Measurements from ENCODE around the gene MBD5.

MBD5 gene

DNA sequence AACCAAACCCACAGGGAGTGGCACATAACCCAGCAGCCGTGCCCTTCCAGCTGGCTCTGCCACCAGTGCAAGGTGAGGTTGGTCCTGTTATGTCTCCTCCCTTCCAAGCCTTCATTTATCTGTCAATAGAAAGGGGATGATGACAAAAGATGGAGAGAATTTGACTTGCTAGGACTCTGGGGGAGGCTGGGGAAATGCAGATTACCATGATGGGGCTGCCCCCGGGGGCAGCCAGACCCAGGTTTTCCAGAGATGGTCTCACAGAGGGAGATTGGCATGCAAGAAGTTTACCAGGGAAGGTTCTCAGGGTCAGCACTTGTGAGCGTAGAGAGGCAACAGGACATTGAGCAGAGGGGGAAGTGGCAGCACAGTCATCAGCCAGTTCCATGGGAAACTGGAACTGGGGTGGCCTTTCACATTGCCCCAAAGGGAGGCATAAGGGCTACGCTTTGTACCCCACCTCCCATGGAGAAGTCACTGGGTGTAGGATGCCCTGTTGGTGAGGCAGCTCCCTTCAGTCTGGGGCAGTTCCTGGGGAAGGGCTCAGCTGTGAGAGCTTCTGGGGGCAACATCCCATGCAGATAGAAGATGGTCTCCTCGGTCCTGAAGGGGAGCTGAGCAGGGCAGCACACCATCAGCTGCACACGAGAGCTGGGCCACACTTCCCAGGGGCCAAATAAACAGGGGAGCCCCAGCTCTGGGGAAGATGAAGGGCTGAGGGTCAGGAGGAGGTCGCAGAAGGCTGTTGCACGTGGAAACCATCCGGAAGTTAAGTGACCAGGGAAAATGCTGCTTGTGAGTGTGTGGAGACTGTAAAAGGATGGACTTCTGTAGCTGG is 505.8 kb downstream of the MBD5 start:
- Histone ChIP-seq H3K27ac (ENCODE audit: low read length) (no peak overlapping the region), H3K27me3 (ENCODE audit: control insufficient read depth, insufficient read depth, low read length) (no peaks in the 10 kb centered on the region), H3K9me3 (ENCODE audit: control insufficient read depth, low read depth, low read length) (no peaks in the 10 kb centered on the region), H3K36me3 (ENCODE audit: control insufficient read depth, low read depth, low read length) (no peaks in the 10 kb centered on the region), H3K4me1 (ENCODE audit: control insufficient read depth, low read depth, low read length) (peaks cover 8% of the 10 kb centered on the region), H3K9ac (ENCODE audit: low read length) (no peak overlapping the region), H3K4me3 (ENCODE audit: low read length) (no peak overlapping the region)

DNA sequence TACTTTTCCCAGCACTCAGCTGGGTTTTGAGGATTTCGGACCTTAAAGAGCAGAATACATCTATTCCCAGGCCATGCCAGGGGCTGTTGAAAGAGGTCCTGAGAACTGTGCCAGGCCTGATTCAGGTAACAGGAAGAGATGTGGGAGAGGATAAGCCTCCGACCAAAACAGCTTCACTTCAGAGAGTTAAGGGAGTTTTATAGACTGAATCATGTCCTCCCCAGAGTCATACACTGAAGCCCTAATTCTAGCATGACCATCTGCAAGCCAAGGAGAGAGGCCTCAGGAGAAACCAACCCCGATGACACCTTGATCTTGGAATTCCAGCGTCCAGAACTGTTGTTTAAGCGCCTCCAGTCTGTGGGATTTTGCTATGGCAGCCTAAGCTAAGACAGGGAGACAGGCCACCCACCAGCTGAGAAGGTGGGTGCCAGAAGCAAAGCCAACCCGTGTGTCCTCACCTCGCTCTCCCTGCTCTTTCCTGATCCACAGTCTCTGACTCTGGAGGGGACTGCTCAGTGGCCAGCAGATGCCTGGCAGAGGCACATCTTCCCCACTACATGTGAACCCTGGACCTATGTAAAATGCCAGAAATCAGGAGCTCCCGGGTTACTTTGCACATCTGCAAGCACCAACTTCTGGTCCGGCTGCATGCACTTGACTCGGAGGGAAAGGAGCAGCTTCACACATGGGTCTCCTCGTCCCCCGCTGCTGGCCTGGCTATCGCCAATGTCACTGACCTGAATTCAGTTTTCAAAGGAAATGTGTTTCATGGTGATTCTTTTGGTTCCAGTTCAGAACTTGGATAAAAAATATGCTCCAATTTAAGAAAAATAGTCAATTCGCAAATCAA is 506.8 kb downstream of the MBD5 start:
- Histone ChIP-seq H3K9ac (ENCODE audit: low read length) (no peak overlapping the region), H3K4me1 (ENCODE audit: control insufficient read depth, low read depth, low read length) (peaks cover 8% of the 10 kb centered on the region), H3K9me3 (ENCODE audit: control insufficient read depth, low read depth, low read length) (no peaks in the 10 kb centered on the region), H3K4me3 (ENCODE audit: low read length) (no peak overlapping the region), H3K36me3 (ENCODE audit: control insufficient read depth, low read depth, low read length) (no peaks in the 10 kb centered on the region), H3K27me3 (ENCODE audit: control insufficient read depth, insufficient read depth, low read length) (no peaks in the 10 kb centered on the region), H3K27ac (ENCODE audit: low read length) (no peak overlapping the region)

DNA sequence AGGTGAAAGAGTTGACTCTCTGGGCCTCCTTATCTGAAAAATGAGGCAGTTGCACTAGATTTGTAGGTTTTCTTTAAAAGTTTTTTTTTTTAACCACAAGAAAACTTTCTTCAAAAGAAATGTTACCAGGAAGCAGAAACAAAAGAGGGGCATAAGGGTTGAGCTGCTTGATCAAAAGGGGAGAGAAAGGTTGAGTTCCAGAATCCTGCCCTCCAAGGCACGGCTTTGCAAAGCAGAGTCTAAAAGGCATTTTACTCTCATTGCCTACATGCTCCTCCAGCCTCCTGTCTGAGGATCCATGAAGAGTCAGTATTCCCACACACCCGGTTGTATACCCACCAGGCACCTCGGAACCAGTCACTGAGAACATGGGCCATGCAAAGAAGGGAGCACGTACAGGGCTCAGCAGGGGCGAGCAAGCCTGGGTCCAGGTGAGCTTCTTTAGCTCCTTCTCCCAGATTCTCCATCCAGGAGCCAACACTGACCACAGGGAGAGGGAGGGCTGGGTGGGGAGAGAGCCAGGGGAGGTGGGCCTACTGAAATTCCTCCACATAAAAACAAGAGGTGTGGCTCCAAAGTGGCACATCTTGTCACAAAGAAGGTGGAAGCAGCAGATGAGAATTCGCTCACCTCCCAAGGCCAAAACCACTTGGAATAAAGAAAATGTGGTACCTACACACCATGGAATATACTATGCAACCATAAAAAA is 507.6 kb downstream of the MBD5 start:
- no peak overlapping the region for H3K9ac ChIP-seq (ENCODE audit: low read length)
- H3K27ac ChIP-seq (ENCODE audit: low read length) = no peak overlapping the region
- H3K9me3 ChIP-seq (ENCODE audit: control insufficient read depth, low read depth, low read length) = no peaks in the 10 kb centered on the region
- peaks cover 1% of the 10 kb centered on the region for H3K4me1 ChIP-seq (ENCODE audit: control insufficient read depth, low read depth, low read length)
- H3K27me3 ChIP-seq (ENCODE audit: control insufficient read depth, insufficient read depth, low read length) = no peaks in the 10 kb centered on the region
- no peaks in the 10 kb centered on the region for H3K36me3 ChIP-seq (ENCODE audit: control insufficient read depth, low read depth, low read length)
- no peak overlapping the region for H3K4me3 ChIP-seq (ENCODE audit: low read length)

DNA sequence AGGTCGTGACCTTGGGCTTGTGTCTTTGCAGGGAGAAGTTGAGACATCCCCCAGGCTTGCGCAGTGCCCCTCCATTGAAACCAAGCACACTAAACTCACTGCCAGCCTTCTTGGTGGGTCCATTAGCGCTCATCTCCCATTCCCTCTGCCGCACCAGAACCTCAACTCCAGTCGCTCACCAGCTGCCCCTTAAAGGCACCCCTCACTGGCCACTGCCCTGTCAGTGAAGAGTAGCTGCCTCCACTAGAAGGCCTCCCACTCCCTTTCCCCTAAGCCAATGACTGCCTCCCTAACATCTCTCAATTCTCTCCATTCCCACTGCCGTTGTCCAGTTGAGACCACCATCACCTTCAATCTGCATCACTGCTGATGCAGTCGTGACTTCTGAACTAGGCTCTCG is 508.9 kb downstream of the MBD5 start:
- Histone ChIP-seq H3K27ac (ENCODE audit: low read length) (no peak overlapping the region), H3K36me3 (ENCODE audit: control insufficient read depth, low read depth, low read length) (no peaks in the 10 kb centered on the region), H3K4me1 (ENCODE audit: control insufficient read depth, low read depth, low read length) (no peaks in the 10 kb centered on the region), H3K27me3 (ENCODE audit: control insufficient read depth, insufficient read depth, low read length) (no peaks in the 10 kb centered on the region), H3K4me3 (ENCODE audit: low read length) (no peak overlapping the region), H3K9me3 (ENCODE audit: control insufficient read depth, low read depth, low read length) (no peaks in the 10 kb centered on the region), H3K9ac (ENCODE audit: low read length) (no peak overlapping the region)

DNA sequence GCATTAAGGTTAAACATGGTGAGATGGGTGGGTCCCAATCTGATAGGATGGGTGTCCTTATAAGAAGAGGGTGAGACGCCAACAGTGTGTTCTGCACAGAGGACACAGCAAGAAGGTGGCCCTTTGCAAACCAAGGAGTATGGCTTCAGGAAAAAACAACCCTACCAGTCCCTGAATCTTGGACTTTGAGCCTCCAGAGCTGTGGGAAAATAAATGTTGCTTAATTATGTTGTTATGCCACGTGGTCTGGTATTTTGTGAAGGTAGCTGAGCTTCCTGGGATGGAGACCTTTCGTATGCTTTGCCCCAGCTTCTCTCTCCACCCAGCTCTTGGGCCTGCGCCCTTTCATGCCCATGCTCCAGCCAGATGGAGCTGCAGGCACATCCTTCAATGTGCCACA is 509.5 kb downstream of the MBD5 start:
- H3K9me3 ChIP-seq (ENCODE audit: control insufficient read depth, low read depth, low read length) = no peaks in the 10 kb centered on the region
- H3K36me3 ChIP-seq (ENCODE audit: control insufficient read depth, low read depth, low read length) = no peaks in the 10 kb centered on the region
- no peaks in the 10 kb centered on the region for H3K4me1 ChIP-seq (ENCODE audit: control insufficient read depth, low read depth, low read length)

DNA sequence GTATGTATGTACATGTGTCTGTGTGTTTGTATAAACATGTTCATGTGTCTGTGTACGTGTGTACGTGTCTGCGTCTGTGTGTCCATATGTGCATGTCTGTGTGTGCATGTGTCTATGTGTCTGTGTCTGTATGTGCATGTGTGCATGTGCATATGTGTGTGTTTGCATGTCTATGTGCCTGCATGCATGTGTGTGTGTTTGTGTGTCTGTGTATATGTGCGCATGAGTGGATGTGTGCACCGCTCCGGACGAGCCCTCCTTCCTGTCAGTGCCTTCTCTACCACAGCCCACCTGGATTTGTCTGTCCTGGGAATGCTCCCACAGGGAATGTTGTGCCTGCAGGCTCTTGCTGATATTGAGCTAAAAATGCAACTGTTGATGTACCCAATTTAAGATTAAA is 510.3 kb downstream of the MBD5 start:
- no peaks in the 10 kb centered on the region for H3K9me3 ChIP-seq (ENCODE audit: control insufficient read depth, low read depth, low read length)
- no peaks in the 10 kb centered on the region for H3K4me1 ChIP-seq (ENCODE audit: control insufficient read depth, low read depth, low read length)
- no peak overlapping the region for H3K4me3 ChIP-seq (ENCODE audit: low read length)
- no peaks in the 10 kb centered on the region for H3K27me3 ChIP-seq (ENCODE audit: control insufficient read depth, insufficient read depth, low read length)
- no peak overlapping the region for H3K9ac ChIP-seq (ENCODE audit: low read length)
- no peaks in the 10 kb centered on the region for H3K36me3 ChIP-seq (ENCODE audit: control insufficient read depth, low read depth, low read length)
- no peak overlapping the region for H3K27ac ChIP-seq (ENCODE audit: low read length)

More for the DNA sequence above, 509.5 kb downstream of the MBD5 start:
- Histone ChIP-seq H3K27ac (ENCODE audit: low read length) (no peak overlapping the region), H3K4me3 (ENCODE audit: low read length) (no peak overlapping the region), H3K27me3 (ENCODE audit: control insufficient read depth, insufficient read depth, low read length) (no peaks in the 10 kb centered on the region), H3K9ac (ENCODE audit: low read length) (no peak overlapping the region)

DNA sequence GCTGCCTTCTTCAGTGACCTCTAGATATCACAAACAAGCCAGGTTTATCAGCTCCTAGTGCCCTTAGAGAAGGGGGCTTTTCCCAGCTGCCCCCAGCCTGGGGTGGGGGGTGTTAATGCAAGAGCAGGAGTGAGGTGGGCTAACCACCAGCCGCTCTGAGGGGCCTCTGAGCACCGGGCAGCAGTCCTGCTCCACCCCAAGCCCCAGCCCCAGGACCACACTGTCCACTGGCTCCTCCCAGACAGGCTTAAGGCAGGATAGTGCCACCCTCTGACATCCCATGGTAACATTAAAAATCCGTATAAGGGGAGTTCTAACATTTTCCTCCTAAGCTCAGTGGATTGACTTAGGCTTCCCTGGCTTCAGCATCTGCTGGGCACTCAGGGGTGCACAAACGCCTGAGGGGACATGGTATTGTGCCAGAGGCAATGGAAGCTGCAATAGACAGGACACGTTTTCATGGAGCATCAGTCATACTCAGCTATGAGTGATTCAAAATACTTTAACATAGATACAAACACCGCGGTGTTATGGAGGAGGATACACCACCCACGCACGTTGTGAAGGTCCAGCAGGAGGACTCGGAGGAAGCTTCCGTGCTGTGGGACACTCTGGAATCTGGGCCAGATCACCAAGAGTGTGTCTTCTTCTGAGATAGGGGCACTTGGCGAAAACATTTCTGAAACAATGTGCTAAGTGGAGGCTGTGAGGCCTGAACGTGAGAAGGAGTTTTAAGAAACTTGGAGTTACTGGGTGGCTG is 511.0 kb downstream of the MBD5 start:
- Histone ChIP-seq H3K4me1 (ENCODE audit: control insufficient read depth, low read depth, low read length) (no peaks in the 10 kb centered on the region), H3K9ac (ENCODE audit: low read length) (no peak overlapping the region), H3K4me3 (ENCODE audit: low read length) (no peak overlapping the region), H3K9me3 (ENCODE audit: control insufficient read depth, low read depth, low read length) (no peaks in the 10 kb centered on the region), H3K27ac (ENCODE audit: low read length) (no peak overlapping the region), H3K36me3 (ENCODE audit: control insufficient read depth, low read depth, low read length) (no peaks in the 10 kb centered on the region), H3K27me3 (ENCODE audit: control insufficient read depth, insufficient read depth, low read length) (no peaks in the 10 kb centered on the region)

DNA sequence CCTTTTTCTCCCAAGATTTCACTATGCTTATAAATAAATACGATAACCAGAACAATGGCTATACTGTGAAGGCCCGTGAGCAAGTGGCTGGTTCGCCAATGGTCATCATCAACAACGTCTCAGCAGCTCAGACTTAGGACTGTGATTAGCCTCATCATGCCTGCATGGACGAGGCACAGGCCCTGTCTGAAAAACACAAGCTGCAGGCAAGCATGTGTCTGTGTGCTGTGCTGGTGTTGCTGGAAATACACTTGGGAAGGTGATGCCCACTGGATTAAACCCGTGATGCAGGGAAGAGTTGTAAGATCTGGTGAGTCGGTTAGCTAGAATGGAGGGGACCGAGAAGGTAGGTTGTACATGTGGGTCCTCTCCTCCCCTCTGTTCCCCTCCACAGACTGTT is 512.1 kb downstream of the MBD5 start:
- Histone ChIP-seq H3K9ac (ENCODE audit: low read length) (no peak overlapping the region), H3K4me1 (ENCODE audit: control insufficient read depth, low read depth, low read length) (no peaks in the 10 kb centered on the region), H3K27ac (ENCODE audit: low read length) (no peak overlapping the region), H3K36me3 (ENCODE audit: control insufficient read depth, low read depth, low read length) (no peaks in the 10 kb centered on the region), H3K9me3 (ENCODE audit: control insufficient read depth, low read depth, low read length) (no peaks in the 10 kb centered on the region), H3K27me3 (ENCODE audit: control insufficient read depth, insufficient read depth, low read length) (no peaks in the 10 kb centered on the region), H3K4me3 (ENCODE audit: low read length) (no peak overlapping the region)

DNA sequence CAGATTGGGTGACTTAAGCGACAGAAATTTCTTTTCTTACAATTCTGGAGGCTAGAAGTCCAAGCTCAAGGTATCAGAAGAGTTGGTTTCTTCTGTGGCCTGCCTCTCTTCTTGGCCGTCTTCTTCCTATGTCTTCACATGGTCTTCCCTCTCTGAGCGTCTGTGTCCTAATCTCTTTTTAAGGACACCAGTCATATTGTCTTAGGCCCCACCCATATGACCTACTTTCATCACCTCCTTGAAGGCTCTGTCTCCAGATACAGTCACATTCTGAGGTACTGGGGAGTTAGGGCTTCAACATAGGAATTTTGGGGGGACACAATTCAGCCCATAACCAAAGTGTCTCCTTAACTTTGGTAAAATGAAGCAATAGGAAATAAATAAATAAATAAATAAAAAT is 512.8 kb downstream of the MBD5 start:
- Histone ChIP-seq H3K4me1 (ENCODE audit: control insufficient read depth, low read depth, low read length) (no peaks in the 10 kb centered on the region), H3K4me3 (ENCODE audit: low read length) (no peak overlapping the region), H3K9me3 (ENCODE audit: control insufficient read depth, low read depth, low read length) (no peaks in the 10 kb centered on the region), H3K27me3 (ENCODE audit: control insufficient read depth, insufficient read depth, low read length) (no peaks in the 10 kb centered on the region), H3K27ac (ENCODE audit: low read length) (no peak overlapping the region), H3K36me3 (ENCODE audit: control insufficient read depth, low read depth, low read length) (no peaks in the 10 kb centered on the region), H3K9ac (ENCODE audit: low read length) (no peak overlapping the region)

DNA sequence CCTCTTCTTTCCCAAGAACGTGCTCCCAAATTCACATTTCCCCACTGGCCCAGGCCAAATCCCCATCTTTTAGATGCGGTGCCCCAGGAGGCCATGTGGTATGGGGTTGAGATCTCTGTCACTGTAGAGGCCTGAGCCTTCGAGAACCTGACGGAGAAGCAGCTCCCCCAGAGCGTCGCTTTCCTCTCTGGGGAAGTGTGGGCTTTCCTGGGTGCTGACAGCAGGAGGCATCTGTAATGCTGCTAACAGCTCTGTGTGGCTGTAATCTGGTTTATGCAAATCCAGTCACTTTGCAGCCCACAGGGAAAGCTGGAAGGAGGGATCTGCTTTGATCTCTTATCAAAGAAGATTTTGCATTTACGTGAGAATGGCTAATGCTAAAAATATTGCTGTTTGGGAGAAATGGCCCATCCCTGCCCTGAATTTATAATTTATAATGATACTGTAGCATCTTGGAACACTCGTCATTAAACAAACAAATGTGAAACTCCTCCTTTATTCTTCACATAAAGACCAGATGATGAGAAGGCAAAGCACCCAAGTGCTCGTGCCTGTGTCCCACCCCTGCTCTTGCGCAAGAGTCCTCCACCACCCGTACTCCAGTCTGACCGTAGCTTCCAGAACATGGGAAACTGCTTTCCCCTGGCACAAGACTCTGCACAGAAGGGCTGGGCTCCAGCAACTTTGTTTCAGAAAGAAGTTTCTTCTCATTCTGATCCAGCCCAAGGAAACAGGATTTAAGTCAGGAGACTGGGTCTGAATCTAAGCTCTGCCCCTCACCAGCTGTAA is 513.7 kb downstream of the MBD5 start:
- Histone ChIP-seq H3K27me3 (ENCODE audit: control insufficient read depth, insufficient read depth, low read length) (no peaks in the 10 kb centered on the region), H3K27ac (ENCODE audit: low read length) (no peak overlapping the region), H3K4me1 (ENCODE audit: control insufficient read depth, low read depth, low read length) (no peaks in the 10 kb centered on the region), H3K4me3 (ENCODE audit: low read length) (no peak overlapping the region), H3K9me3 (ENCODE audit: control insufficient read depth, low read depth, low read length) (no peaks in the 10 kb centered on the region), H3K36me3 (ENCODE audit: control insufficient read depth, low read depth, low read length) (no peaks in the 10 kb centered on the region), H3K9ac (ENCODE audit: low read length) (no peak overlapping the region)
